ENCODE results near the gene CCR5.

The CCR5 gene

DNA sequence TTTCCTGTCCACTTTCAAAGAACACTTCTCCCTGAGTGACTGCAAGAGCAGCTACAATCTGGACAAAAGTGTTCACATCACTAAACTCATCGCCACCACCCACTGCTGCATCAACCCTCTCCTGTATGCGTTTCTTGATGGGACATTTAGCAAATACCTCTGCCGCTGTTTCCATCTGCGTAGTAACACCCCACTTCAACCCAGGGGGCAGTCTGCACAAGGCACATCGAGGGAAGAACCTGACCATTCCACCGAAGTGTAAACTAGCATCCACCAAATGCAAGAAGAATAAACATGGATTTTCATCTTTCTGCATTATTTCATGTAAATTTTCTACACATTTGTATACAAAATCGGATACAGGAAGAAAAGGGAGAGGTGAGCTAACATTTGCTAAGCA, 38.1 kb downstream of the CCR5 start:
- no peak for DNase-seq (ENCODE audit: low spot score)

DNA sequence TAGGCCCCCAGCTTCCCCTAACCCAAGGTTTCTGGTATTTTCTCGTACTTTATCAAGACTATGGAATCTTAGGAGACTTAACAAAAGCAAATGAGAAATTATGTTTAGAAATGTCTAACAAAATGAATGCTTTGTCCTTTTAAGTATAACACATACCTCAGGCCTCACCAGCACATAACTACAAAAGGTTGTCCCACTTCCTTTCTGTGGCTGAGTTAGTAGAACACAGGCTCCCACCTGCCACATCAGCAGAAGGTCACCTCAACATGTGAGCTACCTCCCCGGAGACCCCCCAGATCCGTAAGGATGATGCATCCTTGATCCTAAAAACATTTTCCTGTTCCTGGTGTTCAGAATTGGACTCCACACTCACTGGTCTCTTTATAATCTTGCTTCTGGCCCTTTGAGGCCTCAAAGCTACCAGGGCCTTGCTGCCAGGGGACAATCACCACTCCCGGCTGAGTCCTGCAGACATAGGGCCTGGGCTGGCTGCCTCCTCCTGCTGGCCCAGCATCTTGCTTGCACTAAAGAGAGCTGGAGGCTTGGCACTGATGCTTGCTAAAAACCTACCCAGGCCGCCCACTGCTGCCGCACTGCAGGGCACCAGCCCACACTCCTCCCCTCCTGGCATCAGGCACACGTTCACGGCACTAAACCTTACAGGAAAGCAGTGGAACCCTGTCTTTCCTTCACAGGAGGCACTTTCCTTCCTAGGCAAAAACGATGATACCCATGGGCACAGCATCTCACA, 39.2 kb downstream of the CCR5 start:
- no peak for DNase-seq (ENCODE audit: low spot score)

DNA sequence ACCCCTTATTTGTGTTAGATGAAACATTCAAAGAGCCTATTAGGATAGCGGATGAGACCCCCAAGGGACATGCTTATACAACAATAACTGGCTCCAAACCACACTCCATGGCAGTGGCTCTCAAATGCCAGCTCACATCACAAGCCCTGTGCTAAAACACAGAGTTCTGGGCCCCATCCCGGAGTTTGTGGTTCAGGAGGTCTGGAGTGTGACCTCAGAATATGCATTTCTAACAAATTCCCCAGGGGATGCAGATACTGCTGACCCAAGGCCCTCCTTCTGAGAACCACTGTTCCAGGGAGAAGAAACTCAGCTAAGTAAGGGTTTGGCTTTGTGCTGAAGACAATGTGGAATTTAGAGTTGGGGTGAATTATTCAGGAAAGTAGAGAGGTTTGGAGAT, 39.9 kb downstream of the CCR5 start:
- no peak for DNase-seq (ENCODE audit: low spot score)

DNA sequence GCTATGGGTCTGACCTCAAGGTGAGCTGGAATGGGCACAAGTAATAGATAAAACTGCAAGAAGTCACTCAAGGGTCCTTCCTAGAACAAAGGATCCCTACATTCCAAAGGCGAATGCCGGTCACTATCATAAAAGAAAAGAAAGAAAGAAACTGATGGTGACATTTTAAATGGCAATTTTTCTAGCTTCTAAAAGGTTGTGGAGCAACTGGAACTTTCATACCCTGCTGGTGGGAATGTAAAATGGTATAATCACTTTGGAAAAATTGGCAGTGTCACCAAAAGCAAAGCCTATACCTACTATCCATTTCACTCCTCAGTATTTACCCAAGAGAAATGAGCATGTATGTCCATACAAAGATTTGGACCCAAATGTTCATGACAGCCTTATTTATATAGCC, 40.5 kb downstream of the CCR5 start:
- no peak for DNase-seq (ENCODE audit: low spot score)

DNA sequence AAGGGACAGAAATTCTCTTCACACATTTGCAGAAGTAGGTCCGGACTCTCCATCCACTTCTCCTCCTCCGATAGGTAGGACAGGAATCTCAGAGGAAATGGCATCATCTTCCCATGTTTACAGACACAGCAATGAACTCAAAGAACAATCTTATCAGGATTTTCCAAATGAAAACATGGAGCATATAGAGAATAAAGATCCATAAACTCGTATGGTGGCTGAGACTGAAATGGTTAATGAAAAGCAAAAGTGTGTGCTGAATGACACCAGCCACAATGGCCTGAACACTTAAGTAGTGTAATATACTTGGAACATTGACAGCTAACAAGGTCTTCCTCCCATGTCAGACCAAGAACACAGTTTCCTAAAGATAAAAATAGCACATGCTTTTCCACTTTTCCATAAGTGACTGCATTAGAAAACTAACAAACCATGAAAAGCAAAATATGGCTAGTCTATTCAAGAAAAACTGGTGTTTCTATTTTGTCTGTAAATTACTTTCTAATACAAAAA, 42.1 kb downstream of the CCR5 start:
- no peak for DNase-seq (ENCODE audit: low spot score)

DNA sequence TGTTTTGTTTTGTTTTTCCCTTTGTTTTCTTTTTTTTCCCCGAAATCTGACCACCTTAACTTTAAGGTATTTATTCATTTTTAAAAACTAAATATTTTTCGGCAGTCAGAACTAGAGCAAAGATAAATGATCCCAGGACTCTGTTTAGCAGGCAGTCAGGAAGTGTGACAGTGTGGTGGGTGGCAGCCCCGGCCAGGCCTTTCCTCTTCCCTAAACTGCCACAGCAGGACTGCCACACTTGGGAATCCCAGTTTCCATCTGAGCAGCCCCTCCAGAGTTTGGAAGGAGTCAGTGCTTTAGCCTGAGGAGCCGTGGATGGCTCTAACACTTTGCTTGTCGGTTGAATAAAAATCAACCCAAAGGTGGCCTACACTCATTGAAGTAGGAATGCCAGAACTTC, 43.2 kb downstream of the CCR5 start:
- no peak for DNase-seq (ENCODE audit: low spot score)

DNA sequence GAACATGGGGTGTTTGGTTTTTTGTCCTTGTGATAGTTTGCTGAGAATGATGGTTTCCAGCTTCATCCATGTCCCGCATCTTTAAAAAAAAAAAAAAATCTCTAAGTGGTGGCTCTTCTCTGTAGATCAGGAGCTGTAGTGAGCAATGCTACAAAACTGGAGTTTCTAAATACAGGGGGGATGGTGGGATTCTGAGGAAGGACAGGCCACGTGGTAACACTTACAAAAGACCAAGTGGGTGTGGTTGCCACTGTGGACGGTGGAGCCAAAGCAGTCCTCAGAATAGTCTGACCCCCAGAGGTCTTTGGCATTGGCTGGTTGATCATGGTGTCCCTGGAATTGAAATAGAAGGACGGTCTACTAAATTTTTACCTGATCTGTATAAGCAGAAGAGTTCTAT, 44.0 kb downstream of the CCR5 start:
- no peak for DNase-seq (ENCODE audit: low spot score)

DNA sequence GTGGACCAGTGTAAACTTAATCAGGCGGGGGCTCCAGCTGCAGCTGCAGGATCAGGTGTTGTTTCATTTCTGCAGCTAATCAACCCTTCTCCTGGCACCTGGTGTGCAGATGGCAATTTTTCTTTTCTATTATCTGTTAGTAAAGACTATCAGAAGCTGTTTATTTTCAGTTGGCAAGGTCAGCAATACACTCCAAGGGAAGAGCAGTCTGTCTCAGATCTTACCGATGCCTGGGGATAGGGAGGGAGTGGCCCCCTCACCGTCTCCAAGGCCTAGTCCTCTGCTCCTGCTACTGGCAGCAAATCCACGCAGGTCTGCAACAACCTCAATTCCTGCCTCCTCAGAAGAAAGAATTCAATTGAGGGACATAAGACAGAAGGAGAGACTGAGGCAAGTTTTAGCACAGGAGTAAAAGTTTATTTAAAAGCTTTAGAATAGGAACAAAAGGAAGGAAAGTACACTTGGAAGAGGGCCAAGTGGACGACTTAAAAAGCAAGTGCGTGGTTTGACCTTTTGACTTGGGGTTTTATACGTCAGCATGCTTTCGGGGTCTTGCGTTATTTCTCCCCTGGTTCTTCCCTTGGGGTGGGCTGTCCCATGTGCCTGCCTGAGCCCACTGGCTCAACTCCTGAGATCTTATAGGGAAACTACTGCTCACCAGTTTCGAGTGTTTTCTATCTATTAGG, 45.5 kb downstream of the CCR5 start:
- DNase-seq (ENCODE audit: low spot score): no peak

DNA sequence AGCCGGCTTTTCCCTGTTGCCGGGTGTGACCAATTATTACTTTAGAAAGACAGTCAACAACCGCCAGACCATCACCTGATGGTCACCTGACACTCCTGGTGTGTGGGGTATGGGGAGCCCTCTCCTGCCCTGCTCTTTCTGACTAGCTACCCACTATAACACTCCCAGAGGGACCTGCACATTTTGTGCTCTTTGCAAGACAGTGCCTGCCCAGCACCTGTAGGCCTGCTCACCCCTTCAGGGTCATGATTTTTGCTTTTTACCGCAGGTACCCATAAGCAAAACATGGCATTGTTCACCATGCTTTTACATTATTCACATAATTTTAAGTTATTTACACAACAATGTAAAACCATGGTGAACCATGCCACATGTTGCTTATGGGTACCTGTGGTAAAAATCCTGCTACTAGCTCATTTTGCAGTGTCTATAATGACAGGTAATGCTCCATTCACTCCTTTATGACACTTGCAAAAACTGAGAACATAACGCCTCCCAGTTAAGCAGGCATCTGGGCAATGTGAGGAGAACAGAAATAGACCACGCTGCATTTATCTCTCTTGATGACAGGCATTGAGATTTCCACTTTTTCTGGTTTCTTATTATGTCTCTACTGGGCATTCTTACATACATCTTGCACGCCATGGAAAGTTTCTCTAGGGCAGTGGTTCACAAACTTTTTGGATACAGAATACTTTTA, 46.2 kb downstream of the CCR5 start:
- no peak for DNase-seq (ENCODE audit: low spot score)

DNA sequence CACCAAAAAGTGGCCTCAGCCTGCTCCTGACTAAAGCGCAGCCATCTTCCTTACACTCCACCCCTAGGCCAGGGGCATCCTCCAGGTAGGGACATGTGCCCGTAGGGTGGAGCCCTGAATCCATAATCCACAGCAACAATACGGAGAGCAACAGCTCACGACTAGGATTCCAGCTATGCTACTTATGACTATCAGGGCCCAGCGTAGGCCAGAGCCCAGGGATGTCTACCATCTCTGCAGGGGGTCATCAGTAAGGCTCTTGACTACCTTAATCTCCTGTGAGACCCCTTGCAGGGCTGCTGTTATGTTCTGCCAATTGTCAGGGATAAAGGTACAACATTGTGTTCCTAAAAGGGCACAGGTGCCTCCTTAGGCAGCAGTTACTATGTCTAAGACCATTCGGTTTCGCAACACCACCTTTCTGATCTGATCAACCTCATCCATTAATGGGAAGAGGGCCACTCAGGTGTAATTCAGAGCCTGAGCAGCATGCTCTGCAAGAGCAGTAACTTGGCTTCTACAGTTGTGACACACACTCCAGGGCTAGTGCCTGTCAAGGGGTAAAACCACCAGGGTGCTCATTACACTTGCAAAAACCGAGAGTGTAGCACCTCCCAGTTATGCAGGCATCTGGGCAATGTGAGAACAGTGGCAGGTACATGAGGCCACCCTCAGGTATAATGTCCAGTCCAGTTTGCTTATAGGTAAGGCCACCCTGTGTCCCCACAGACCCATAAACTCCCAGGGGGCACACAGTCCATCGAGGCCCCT, 47.3 kb downstream of the CCR5 start:
- DNase-seq (ENCODE audit: low spot score): no peak

DNA sequence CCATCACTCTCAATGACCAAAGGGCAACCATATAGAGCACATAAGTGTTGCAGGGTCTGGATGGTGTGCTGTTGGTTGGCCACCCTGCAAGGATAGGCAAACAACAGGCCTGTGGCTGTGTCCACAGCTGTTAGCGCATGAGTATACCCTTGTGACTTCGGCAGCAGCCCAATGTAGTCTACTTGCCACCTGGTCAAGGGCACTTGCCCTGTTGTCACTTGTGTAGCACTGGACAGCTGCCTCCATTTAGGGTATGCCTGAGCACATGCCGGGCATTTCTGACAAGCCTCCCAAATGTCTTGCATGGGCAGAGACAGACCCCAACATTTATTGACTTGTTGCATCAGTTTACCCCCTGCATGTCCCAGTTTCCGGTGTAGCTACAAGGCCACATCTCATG, 49.1 kb downstream of the CCR5 start:
- no peak for DNase-seq (ENCODE audit: low spot score)

DNA sequence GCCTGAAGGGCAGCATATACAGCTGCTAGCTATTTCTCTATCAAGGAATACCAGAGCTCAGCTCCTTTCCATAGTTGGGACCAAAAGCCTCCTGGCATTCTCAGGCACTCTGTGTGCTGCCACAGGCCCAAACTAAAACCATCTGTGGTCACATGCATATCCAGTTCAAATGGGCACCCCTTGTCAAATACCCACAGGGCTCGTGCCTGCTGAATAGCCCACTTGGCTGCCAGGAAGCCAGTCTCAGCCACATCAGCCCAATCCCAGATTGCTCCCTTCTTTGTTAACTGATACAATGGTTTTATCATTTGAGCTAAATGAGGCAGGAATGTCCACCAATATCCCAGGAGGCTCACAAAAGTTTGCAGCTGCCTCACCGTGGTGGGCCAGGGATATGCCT, 50.2 kb downstream of the CCR5 start:
- DNase-seq (ENCODE audit: low spot score): no peak

DNA sequence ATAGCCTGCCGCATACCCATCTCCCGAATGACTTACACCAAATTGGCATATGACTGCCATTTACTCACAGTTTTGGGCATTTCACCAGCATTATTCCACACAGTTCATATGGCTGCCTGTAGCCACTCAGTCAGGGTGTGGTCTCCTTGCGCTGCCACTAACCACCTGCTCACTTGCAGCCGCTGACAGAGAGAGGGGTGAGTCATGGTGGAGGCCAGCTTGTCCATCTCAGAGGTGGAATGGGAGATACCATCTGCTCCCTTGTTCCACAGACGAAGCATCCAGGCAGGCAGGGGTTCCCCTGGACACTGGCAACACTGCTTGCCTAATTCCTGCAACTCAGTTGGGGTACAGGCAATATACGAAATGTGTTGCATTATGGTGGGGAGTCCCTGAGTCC, 51.9 kb downstream of the CCR5 start:
- no peak for DNase-seq (ENCODE audit: low spot score)

DNA sequence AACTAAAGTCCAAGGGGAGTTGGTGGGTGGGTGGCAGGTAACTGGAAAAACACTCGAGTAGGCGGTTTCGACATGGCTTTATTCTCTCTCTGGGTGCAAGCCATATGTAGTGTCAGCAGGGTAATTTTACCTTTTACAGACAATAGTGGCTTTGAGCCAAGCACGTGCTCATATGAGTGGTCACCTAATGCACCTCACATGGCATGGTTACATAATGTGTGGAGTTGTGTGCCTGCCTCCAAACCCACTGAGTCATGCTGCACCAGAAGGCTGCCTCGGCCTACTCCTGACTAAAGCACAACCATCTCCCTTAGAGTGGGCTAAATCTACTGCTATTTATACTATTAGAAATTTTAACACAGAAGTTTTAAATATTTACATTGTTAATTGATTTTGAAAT, 52.8 kb downstream of the CCR5 start:
- DNase-seq (ENCODE audit: low spot score): no peak
